ENCODE measurements around the gene OR2V1. TPM values are rescaled to one million over a fixed set of nuclear protein-coding genes. Genes with fewer than 3 reads are reported as not detected.

OR2V1 gene
- total RNA-seq, 1 donor from 2014 or later = not detected

Other genes starting within 250 kb of the OR2V1 start
- 0.49 TPM for gene BTNL8, start 232.0 kb downstream of the OR2V1 start, total RNA-seq
- gene BTNL3, start 142.3 kb downstream of the OR2V1 start, total RNA-seq = not detected
- gene BTNL9, start 90.9 kb downstream of the OR2V1 start, total RNA-seq = 19.6 TPM
- under 0.01 TPM for gene OR2V2, start 16.4 kb upstream of the OR2V1 start, total RNA-seq
- 2.3 TPM for gene TRIM7, start 74.0 kb upstream of the OR2V1 start, total RNA-seq
- 7.8 TPM for gene TRIM41, start 92.1 kb upstream of the OR2V1 start, total RNA-seq
- 2,753 TPM for gene RACK1, start 112.7 kb upstream of the OR2V1 start, total RNA-seq
- gene TRIM52, start 130.0 kb upstream of the OR2V1 start, total RNA-seq = 7.9 TPM
- not detected for gene OR4F3, start 236.1 kb upstream of the OR2V1 start, total RNA-seq

Data from skin of body (tissue), 1 donor.